Naive thymus-derived CD8-positive, alpha-beta T cell (primary cell): ENCODE measurements around the gene EXOC4. TPM values are rescaled to one million over a fixed set of nuclear protein-coding genes. Genes with fewer than 3 reads are reported as not detected.
A peak's percentile ranks its signal among the peaks of the same experiment; 100 is the strongest.

ENCODE experiments used
- ATAC-seq, 2 donors: fragments of 150-1000 bp; cut with Tn5 transposase in 1 of 2; sonication (Bioruptor Pico), chemical (Tn5 transposase) in 1 of 2; 1 replicate in 1 of 2; 2 replicates in 1 of 2; pipeline ENCODE4 v1.10.0; 2021; ENCODE audit warnings: mild to moderate bottlenecking in 2 of 2, moderate library complexity in 2 of 2
- POLR2A ChIA-PET: fragments of 350-600 bp; sonication (Branson Sonifier 250); formaldehyde crosslinking; loops from one replicate; lab custom pipeline; 2021; ENCODE audit warnings: antibody characterized with exemption; lab: Charles Lee
- DNase-seq, 10 donors: peaks; one replicate each; pipeline versions ENCODE4 v3.0.0 to v3.0.0-alpha.2; 2020 to 2022
- H3K27ac Mint-ChIP-seq, 10 donors: one replicate each; pipeline ENCODE4 v1.8.0; 2020 to 2022; ENCODE audit warnings: mild to moderate bottlenecking in 10 of 10, mixed read lengths in 10 of 10, moderate library complexity in 4 of 10, inconsistent platforms in 1 of 10
- H3K27me3 Mint-ChIP-seq, 5 donors: one replicate each; pipeline ENCODE4 v1.8.0; 2021 to 2022; ENCODE audit warnings: mixed read lengths in 5 of 5
- H3K36me3 Mint-ChIP-seq, 3 donors: one replicate each; pipeline ENCODE4 v1.8.0; 2020 to 2022; ENCODE audit warnings: mixed read lengths in 3 of 3, mild to moderate bottlenecking in 2 of 3, inconsistent platforms in 1 of 3
- H3K4me1 Mint-ChIP-seq, 4 donors: one replicate each; pipeline ENCODE4 v1.8.0; 2021 to 2022; ENCODE audit warnings: mixed read lengths in 4 of 4
- H3K4me3 Mint-ChIP-seq, 10 donors: one replicate each; pipeline ENCODE4 v1.8.0; 2020 to 2022; ENCODE audit warnings: mild to moderate bottlenecking in 10 of 10, mixed read lengths in 10 of 10, moderate library complexity in 6 of 10, inconsistent platforms in 1 of 10
- H3K9me3 Mint-ChIP-seq, 9 donors: one replicate each; pipeline ENCODE4 v1.8.0; 2020 to 2022; ENCODE audit warnings: mixed read lengths in 9 of 9, mild to moderate bottlenecking in 3 of 9, inconsistent platforms in 1 of 9, moderate library complexity in 1 of 9
- polyA plus RNA-seq, 3 donors: library from polyadenylated mRNA; unstranded; fragments of 300-500 nt; fragmentation: Illumina TruSeq; gene quantifications; one replicate each; pipeline ENCODE4 v1.2.3, GENCODE V29; 2021
- total RNA-seq, 8 experiments: library from RNA in 2 of 8; stranded (reverse) in 2 of 8; gene quantifications; one replicate each; pipeline ENCODE4 v1.2.3 and lab custom pipeline; 2021 to 2026

Gene EXOC4
- total and polyA plus RNA-seq, 5 experiments from 2014 or later, result 29.4 to 68.6 (median 42.4) TPM

GRCh38 chr7:133382775-133383559 lies 130.1 kb downstream of the EXOC4 start:
- Mint-ChIP-seq H3K27me3 (no peaks in the 10 kb centered on the region), H3K9me3 (peaks cover 0 to 9% (median 3%) of the 10 kb centered on the region in 9 donors), H3K4me1 (peaks cover 2 to 9% (median 5%) of the 10 kb centered on the region in 4 donors), H3K4me3 (no peak overlapping the region), H3K27ac (no peak overlapping the region), H3K36me3 (peaks cover 22 to 40% (median 23%) of the 10 kb centered on the region in 3 donors)
- ATAC-seq (no peak), DNase-seq (no peak)
- POLR2A ChIA-PET, result no interaction called here

- ATAC-seq (no peak), DNase-seq (no peak)
- Mint-ChIP-seq H3K9me3 (peaks cover 0 to 4% (median 0%) of the 10 kb centered on the region in 9 donors), H3K36me3 (peaks cover 17 to 31% (median 23%) of the 10 kb centered on the region in 3 donors), H3K4me3 (no peak overlapping the region), H3K4me1 (peaks cover 1 to 23% (median 13%) of the 10 kb centered on the region in 4 donors), H3K27ac (no peak overlapping the region), H3K27me3 (no peaks in the 10 kb centered on the region)
- POLR2A ChIA-PET, result no interaction called here
Measured at GRCh38 chr7:133386205-133386604, 133.3 kb downstream of the EXOC4 start.

- no peak for ATAC-seq
- peaks cover 0 to 4% (median 0%) of the 10 kb centered on the region in 9 donors for H3K9me3 Mint-ChIP-seq
- H3K4me3 Mint-ChIP-seq, result no peak overlapping the region
- peaks cover 12 to 17% (median 15%) of the 10 kb centered on the region in 3 donors for H3K36me3 Mint-ChIP-seq
- peak overlapping the region in 1 of 10 donors; percentile 39 for H3K27ac Mint-ChIP-seq
- no peaks in the 10 kb centered on the region for H3K27me3 Mint-ChIP-seq
- DNase-seq, result no peak
- POLR2A ChIA-PET, result no interaction called here
- peaks cover 11 to 51% (median 17%) of the 10 kb centered on the region in 4 donors for H3K4me1 Mint-ChIP-seq
Measured at GRCh38 chr7:133389727-133390126, 136.8 kb downstream of the EXOC4 start.

- peaks cover 0 to 4% (median 0%) of the 10 kb centered on the region in 9 donors for H3K9me3 Mint-ChIP-seq
- no peaks in the 10 kb centered on the region for H3K27me3 Mint-ChIP-seq
- ATAC-seq (no peak), DNase-seq (no peak)
- POLR2A ChIA-PET, result no interaction called here
- H3K4me1 Mint-ChIP-seq, result peaks cover 12 to 46% (median 17%) of the 10 kb centered on the region in 4 donors
- H3K27ac Mint-ChIP-seq, result peak overlapping the region in 1 of 10 donors; percentile 55
- peaks cover 8 to 15% (median 12%) of the 10 kb centered on the region in 3 donors for H3K36me3 Mint-ChIP-seq
- no peak overlapping the region for H3K4me3 Mint-ChIP-seq
Measured at GRCh38 chr7:133391206-133391605, 138.3 kb downstream of the EXOC4 start.

- ATAC-seq, result no peak
- no peak for DNase-seq
- POLR2A ChIA-PET, result no interaction called here
- no peaks in the 10 kb centered on the region for H3K27me3 Mint-ChIP-seq
- no peak overlapping the region for H3K27ac Mint-ChIP-seq
- peaks cover 0 to 11% (median 0%) of the 10 kb centered on the region in 3 donors for H3K36me3 Mint-ChIP-seq
- H3K9me3 Mint-ChIP-seq, result no peaks in the 10 kb centered on the region
- H3K4me1 Mint-ChIP-seq, result peaks cover 10 to 41% (median 13%) of the 10 kb centered on the region in 4 donors
- H3K4me3 Mint-ChIP-seq, result no peak overlapping the region
Measured at GRCh38 chr7:133394369-133394768, 141.5 kb downstream of the EXOC4 start.

- no peaks in the 10 kb centered on the region for H3K27me3 Mint-ChIP-seq
- peaks cover 11 to 40% (median 22%) of the 10 kb centered on the region in 4 donors for H3K4me1 Mint-ChIP-seq
- no peak for DNase-seq
- H3K4me3 Mint-ChIP-seq, result no peak overlapping the region
- H3K9me3 Mint-ChIP-seq, result no peaks in the 10 kb centered on the region
- no peak overlapping the region for H3K27ac Mint-ChIP-seq
- peaks cover 0 to 4% (median 0%) of the 10 kb centered on the region in 3 donors for H3K36me3 Mint-ChIP-seq
- no peak for ATAC-seq
- POLR2A ChIA-PET, result interaction anchor here (0.7 kb wide), 1 partner anchor 106 kb away, joined by 4 read pairs; no protein-coding TSS in a partner anchor
Measured at GRCh38 chr7:133395551-133395950, 142.7 kb downstream of the EXOC4 start.

GRCh38 chr7:133398506-133398905 lies 145.6 kb downstream of the EXOC4 start:
- Mint-ChIP-seq H3K27ac (no peak overlapping the region), H3K27me3 (no peaks in the 10 kb centered on the region), H3K9me3 (no peaks in the 10 kb centered on the region), H3K36me3 (peaks cover 0 to 8% (median 6%) of the 10 kb centered on the region in 3 donors), H3K4me1 (peaks cover 10 to 28% (median 22%) of the 10 kb centered on the region in 4 donors), H3K4me3 (no peak overlapping the region)
- POLR2A ChIA-PET, result no interaction called here
- no peak for ATAC-seq
- DNase-seq, result no peak

GRCh38 chr7:133401225-133401624 lies 148.3 kb downstream of the EXOC4 start:
- Mint-ChIP-seq H3K9me3 (peaks cover 0 to 3% (median 0%) of the 10 kb centered on the region in 9 donors), H3K4me3 (no peak overlapping the region), H3K27ac (peak overlapping the region in 1 of 10 donors; percentile 8), H3K4me1 (peaks cover 10 to 17% (median 15%) of the 10 kb centered on the region in 4 donors), H3K36me3 (peaks cover 0 to 14% (median 9%) of the 10 kb centered on the region in 3 donors), H3K27me3 (no peaks in the 10 kb centered on the region)
- ATAC-seq (no peak), DNase-seq (no peak)
- POLR2A ChIA-PET, result no interaction called here

- Mint-ChIP-seq H3K36me3 (peaks cover 8 to 19% (median 11%) of the 10 kb centered on the region in 3 donors), H3K27ac (peak overlapping the region in 2 of 10 donors; percentile 24 to 46)
- POLR2A ChIA-PET, result no interaction called here
Measured at GRCh38 chr7:133408212-133408611, 155.3 kb downstream of the EXOC4 start.

GRCh38 chr7:133409421-133409820 lies 156.5 kb downstream of the EXOC4 start:
- Mint-ChIP-seq H3K4me3 (no peak overlapping the region), H3K36me3 (peaks cover 3 to 18% (median 15%) of the 10 kb centered on the region in 3 donors), H3K27ac (no peak overlapping the region), H3K27me3 (no peaks in the 10 kb centered on the region), H3K9me3 (peaks cover 0 to 15% (median 0%) of the 10 kb centered on the region in 9 donors), H3K4me1 (peaks cover 7 to 27% (median 10%) of the 10 kb centered on the region in 4 donors)
- no peak for DNase-seq
- ATAC-seq, result no peak
- POLR2A ChIA-PET, result no interaction called here

More at GRCh38 chr7:133408212-133408611, 155.3 kb downstream of the EXOC4 start:
- Mint-ChIP-seq H3K4me1 (peaks cover 7 to 27% (median 10%) of the 10 kb centered on the region in 4 donors), H3K27me3 (no peaks in the 10 kb centered on the region), H3K4me3 (no peak overlapping the region), H3K9me3 (peaks cover 0 to 15% (median 0%) of the 10 kb centered on the region in 9 donors)
- no peak for ATAC-seq
- no peak for DNase-seq

GRCh38 chr7:133409966-133410365 lies 157.1 kb downstream of the EXOC4 start:
- H3K27me3 Mint-ChIP-seq, result no peaks in the 10 kb centered on the region
- H3K36me3 Mint-ChIP-seq, result peaks cover 2 to 18% (median 15%) of the 10 kb centered on the region in 3 donors
- H3K4me1 Mint-ChIP-seq, result peaks cover 8 to 27% (median 10%) of the 10 kb centered on the region in 4 donors
- POLR2A ChIA-PET, result no interaction called here
- H3K9me3 Mint-ChIP-seq, result peaks cover 0 to 15% (median 0%) of the 10 kb centered on the region in 9 donors
- no peak overlapping the region for H3K4me3 Mint-ChIP-seq
- ATAC-seq (no peak), DNase-seq (no peak)
- no peak overlapping the region for H3K27ac Mint-ChIP-seq

GRCh38 chr7:133411395-133411794 lies 158.5 kb downstream of the EXOC4 start:
- Mint-ChIP-seq H3K27me3 (no peaks in the 10 kb centered on the region), H3K4me3 (no peak overlapping the region), H3K4me1 (peaks cover 8 to 27% (median 12%) of the 10 kb centered on the region in 4 donors), H3K36me3 (peaks cover 4 to 20% (median 15%) of the 10 kb centered on the region in 3 donors), H3K27ac (no peak overlapping the region), H3K9me3 (peaks cover 0 to 15% (median 0%) of the 10 kb centered on the region in 9 donors)
- no peak for DNase-seq
- POLR2A ChIA-PET, result no interaction called here
- no peak for ATAC-seq

GRCh38 chr7:133412942-133413341 lies 160.1 kb downstream of the EXOC4 start:
- Mint-ChIP-seq H3K27me3 (no peaks in the 10 kb centered on the region), H3K27ac (no peak overlapping the region), H3K9me3 (peaks cover 0 to 8% (median 0%) of the 10 kb centered on the region in 9 donors), H3K36me3 (peaks cover 6 to 20% (median 9%) of the 10 kb centered on the region in 3 donors), H3K4me3 (no peak overlapping the region), H3K4me1 (peaks cover 8 to 21% (median 11%) of the 10 kb centered on the region in 4 donors)
- DNase-seq (no peak), ATAC-seq (no peak)
- POLR2A ChIA-PET, result no interaction called here
